SK-N-SH (cell line): Measurements from ENCODE around the gene PSMB4.

Source experiments
- CTCF ChIP-seq: fragments of 200-600 bp; sonication (generic); IDR thresholded peaks from 2 replicates; pipeline ENCODE4 v1.6.1; 2017; ENCODE audit warnings: antibody characterized with exemption, mild to moderate bottlenecking, moderate library complexity
- ELF1 ChIP-seq: IDR thresholded peaks from 2 replicates; pipeline ENCODE4 v1.4.0; 2012
- EP300 ChIP-seq, 2 experiments: IDR thresholded peaks; 2 replicates each; pipeline versions ENCODE4 v1.4.0 to v1.6.1; 2012; ENCODE audit warnings: borderline replicate concordance in 1 of 2, low read depth in 1 of 2, low read length in 1 of 2
- MAX ChIP-seq: IDR thresholded peaks from 2 replicates; pipeline ENCODE4 v1.4.0; 2012; ENCODE audit warnings: low read depth
- NFIC ChIP-seq: IDR thresholded peaks from 2 replicates; pipeline ENCODE4 v1.4.0; 2012; ENCODE audit warnings: borderline replicate concordance
- NRF1 ChIP-seq: IDR thresholded peaks from 2 replicates; pipeline ENCODE4 v1.6.1; 2012; ENCODE audit warnings: low read depth, mild to moderate bottlenecking, low read length
- PBX3 ChIP-seq: IDR thresholded peaks from 2 replicates; pipeline ENCODE4; 2012
- RCOR1 ChIP-seq: fragments of 150-350 bp; IDR thresholded peaks from 2 replicates; pipeline ENCODE4 v1.6.1; 2017; ENCODE audit warnings: antibody characterized with exemption, low read length
- TF ChIP-seq, protein P1 (sequence below): IDR thresholded peaks from 2 replicates; pipeline ENCODE4 v1.4.0; 2012; ENCODE audit warnings: low read depth, borderline replicate concordance
- TF ChIP-seq, protein P2 (sequence below): fragments of 150-350 bp; IDR thresholded peaks from 2 replicates; pipeline ENCODE4 v1.6.1; 2016; ENCODE audit warnings: mild to moderate bottlenecking, low read depth, low read length

DNA sequence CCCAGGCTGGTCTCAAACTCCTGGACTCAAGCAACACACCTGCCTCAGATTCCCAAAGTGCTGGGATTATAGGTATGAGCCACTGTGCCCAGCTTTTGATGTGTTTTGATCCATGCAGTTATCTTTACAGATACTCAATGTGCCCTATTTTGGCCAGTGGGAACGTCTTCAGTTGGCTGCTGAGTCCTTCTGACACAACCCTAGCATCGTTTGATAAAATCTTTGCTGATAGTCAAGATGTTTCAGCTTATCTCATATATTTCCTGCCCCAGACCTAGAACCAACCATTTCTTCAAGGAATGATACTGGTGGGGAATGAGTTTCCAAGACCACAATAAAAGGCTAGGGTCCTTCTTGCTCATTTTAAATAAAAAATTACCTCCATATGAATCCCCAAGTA, 48.3 kb downstream of the PSMB4 start:
- no peak for TF ChIP-seq PBX3
- TF ChIP-seq RCOR1 = no peak
- no peak for TF ChIP-seq EP300 (IDR thresholded peaks at IDR 0.05; ENCODE audit: borderline replicate concordance in 1 of 2, low read depth in 1 of 2, low read length in 1 of 2)
- no peak for TF ChIP-seq CTCF
- TF ChIP-seq NFIC = no peak
- no peak for TF ChIP-seq MAX
- TF ChIP-seq, protein P1, sequence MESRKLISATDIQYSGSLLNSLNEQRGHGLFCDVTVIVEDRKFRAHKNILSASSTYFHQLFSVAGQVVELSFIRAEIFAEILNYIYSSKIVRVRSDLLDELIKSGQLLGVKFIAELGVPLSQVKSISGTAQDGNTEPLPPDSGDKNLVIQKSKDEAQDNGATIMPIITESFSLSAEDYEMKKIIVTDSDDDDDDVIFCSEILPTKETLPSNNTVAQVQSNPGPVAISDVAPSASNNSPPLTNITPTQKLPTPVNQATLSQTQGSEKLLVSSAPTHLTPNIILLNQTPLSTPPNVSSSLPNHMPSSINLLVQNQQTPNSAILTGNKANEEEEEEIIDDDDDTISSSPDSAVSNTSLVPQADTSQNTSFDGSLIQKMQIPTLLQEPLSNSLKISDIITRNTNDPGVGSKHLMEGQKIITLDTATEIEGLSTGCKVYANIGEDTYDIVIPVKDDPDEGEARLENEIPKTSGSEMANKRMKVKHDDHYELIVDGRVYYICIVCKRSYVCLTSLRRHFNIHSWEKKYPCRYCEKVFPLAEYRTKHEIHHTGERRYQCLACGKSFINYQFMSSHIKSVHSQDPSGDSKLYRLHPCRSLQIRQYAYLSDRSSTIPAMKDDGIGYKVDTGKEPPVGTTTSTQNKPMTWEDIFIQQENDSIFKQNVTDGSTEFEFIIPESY = no peak
- TF ChIP-seq, protein P2, sequence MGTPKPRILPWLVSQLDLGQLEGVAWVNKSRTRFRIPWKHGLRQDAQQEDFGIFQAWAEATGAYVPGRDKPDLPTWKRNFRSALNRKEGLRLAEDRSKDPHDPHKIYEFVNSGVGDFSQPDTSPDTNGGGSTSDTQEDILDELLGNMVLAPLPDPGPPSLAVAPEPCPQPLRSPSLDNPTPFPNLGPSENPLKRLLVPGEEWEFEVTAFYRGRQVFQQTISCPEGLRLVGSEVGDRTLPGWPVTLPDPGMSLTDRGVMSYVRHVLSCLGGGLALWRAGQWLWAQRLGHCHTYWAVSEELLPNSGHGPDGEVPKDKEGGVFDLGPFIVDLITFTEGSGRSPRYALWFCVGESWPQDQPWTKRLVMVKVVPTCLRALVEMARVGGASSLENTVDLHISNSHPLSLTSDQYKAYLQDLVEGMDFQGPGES = no peak
- TF ChIP-seq ELF1 = no peak
- no peak for TF ChIP-seq NRF1
